ENCODE measurements around the gene CBX2.

Gene CBX2

DNA sequence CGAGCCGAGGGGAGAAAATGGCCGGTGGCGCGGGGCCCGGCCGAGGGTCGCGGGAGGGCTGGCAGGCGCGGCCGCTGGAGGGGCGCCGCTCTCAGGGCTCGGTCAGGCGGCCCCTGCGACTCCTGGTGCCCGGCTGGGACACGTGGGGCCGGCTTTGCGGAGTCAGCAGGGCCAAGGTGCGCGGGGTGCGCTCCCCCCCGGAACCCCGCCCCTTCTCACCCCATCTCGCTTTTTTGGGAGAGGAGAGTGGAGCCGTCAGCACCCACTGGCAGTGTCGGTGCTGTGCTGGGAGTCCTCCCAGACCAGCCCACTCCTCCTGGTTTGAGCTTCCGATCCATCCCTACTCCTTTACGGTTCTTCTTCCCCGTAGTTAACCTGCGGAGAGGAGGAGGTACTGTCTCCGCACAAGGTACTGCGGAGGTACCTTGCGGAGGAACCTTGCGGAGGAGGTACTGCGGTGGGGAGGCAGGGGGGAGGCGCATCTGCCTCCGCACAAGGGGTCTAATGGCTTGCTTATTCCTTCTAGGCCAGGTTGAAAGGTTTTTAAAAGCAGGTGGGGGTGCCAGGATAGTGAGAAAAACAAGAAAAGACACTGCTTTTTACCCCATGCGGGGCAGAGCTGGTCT is 38.0 kb downstream of the CBX2 start:
- Histone ChIP-seq H3K9me2 (replicated peaks; ENCODE audit: control insufficient read depth, low read length) (no peaks in the 10 kb centered on the region), H3K4me3 (ENCODE audit: low read length) (no peak overlapping the region), H3K27ac (ENCODE audit: low read depth, low read length) (no peak overlapping the region), H3K27me3 (ENCODE audit: control insufficient read depth, low read length) (peaks cover 24% of the 10 kb centered on the region), H3K79me2 (ENCODE audit: control insufficient read depth, low read length) (no peaks in the 10 kb centered on the region), H3F3A (ENCODE audit: control insufficient read depth, insufficient read depth) (no peaks in the 10 kb centered on the region), H3K4me1 (ENCODE audit: control insufficient read depth, low read length) (peaks cover 35% of the 10 kb centered on the region), H3K4me2 (ENCODE audit: low read length) (no peak overlapping the region), H3K36me3 (ENCODE audit: control insufficient read depth, low read length) (no peaks in the 10 kb centered on the region), H3K9me3 (ENCODE audit: control insufficient read depth, insufficient read depth, low read length) (no peaks in the 10 kb centered on the region), H4K20me1 (ENCODE audit: control insufficient read depth, insufficient read depth, low read depth, low read length) (no peaks in the 10 kb centered on the region)
- TF ChIP-seq, protein P1, sequence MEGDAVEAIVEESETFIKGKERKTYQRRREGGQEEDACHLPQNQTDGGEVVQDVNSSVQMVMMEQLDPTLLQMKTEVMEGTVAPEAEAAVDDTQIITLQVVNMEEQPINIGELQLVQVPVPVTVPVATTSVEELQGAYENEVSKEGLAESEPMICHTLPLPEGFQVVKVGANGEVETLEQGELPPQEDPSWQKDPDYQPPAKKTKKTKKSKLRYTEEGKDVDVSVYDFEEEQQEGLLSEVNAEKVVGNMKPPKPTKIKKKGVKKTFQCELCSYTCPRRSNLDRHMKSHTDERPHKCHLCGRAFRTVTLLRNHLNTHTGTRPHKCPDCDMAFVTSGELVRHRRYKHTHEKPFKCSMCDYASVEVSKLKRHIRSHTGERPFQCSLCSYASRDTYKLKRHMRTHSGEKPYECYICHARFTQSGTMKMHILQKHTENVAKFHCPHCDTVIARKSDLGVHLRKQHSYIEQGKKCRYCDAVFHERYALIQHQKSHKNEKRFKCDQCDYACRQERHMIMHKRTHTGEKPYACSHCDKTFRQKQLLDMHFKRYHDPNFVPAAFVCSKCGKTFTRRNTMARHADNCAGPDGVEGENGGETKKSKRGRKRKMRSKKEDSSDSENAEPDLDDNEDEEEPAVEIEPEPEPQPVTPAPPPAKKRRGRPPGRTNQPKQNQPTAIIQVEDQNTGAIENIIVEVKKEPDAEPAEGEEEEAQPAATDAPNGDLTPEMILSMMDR (IDR thresholded peaks at IDR 0.05; ENCODE audit: low read depth, low read length, poor library complexity, severe bottlenecking) = no peak

DNA sequence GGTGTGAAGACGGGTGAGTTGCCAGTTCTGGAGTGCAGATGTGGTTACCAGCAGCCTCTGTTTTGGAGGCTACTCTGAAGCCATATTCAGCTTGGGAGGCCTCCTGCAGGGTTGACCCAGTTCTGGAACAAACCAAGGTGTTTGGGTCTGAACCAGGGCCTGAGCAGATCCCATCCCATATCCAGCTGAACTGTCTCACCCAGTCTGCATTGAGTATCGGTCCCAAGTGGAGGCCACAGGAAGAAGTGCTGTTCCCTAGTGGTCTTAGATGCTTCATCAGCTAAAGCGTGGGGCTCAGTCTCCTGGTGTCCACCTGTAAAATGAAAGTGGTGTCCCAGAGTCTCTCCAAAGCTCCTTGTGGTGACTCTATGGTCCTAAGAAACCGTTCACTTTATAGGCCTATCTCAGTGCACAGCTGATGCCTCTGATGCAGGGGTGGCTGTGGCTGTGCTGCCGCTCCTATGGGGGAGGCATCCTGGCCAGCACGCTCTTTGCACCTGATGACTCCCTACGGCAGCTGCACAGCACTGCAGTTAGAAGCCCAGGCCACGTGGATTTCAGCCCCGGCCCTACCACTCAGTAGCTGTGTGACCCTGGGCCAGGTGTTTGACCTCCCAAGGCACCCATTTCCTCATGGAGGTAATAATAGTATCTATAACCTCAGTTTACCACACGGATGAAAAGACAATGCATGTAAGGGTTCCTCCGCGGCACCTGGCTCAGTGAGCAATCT is 40.2 kb downstream of the CBX2 start:
- TF ChIP-seq EZH2phosphoT487 (IDR thresholded peaks at IDR 0.05; ENCODE audit: borderline replicate concordance, low read length) = no peak
- TF ChIP-seq, protein P1 (IDR thresholded peaks at IDR 0.05; ENCODE audit: low read depth, low read length, poor library complexity, severe bottlenecking) = no peak
- Histone ChIP-seq H3K4me2 (ENCODE audit: low read length) (no peak overlapping the region), H3K4me1 (ENCODE audit: control insufficient read depth, low read length) (peaks cover 15% of the 10 kb centered on the region), H3K36me3 (ENCODE audit: control insufficient read depth, low read length) (no peaks in the 10 kb centered on the region), H3K79me2 (ENCODE audit: control insufficient read depth, low read length) (no peaks in the 10 kb centered on the region), H3K27ac (ENCODE audit: low read depth, low read length) (no peak overlapping the region), H4K20me1 (ENCODE audit: control insufficient read depth, insufficient read depth, low read depth, low read length) (no peaks in the 10 kb centered on the region), H3K9me2 (replicated peaks; ENCODE audit: control insufficient read depth, low read length) (no peaks in the 10 kb centered on the region), H3F3A (ENCODE audit: control insufficient read depth, insufficient read depth) (no peaks in the 10 kb centered on the region), H3K27me3 (ENCODE audit: control insufficient read depth, low read length) (0 out of 2 replicates have a peak, but pooled peaks cover 3% of the 10 kb centered on the region), H3K9me3 (ENCODE audit: control insufficient read depth, insufficient read depth, low read length) (no peaks in the 10 kb centered on the region), H3K4me3 (ENCODE audit: low read length) (no peak overlapping the region)

DNA sequence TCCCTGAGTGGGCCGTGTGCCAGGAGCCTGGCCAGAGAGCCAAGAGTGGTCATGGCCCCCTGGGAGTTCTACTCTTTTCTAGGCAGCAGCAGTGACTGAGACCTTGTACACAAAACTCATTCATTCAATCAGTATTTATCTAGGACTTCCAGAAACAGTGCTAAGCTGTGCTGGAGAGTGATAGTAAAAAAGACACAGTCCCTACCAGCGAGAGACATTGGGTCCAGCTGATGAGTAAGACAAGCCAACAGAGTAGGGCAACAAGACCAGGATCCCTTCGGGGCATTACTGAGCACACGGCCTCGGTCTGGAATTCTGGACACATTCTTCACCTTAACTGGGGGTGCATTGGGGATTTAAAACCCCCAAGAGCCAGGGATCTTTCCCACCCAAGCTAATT is 41.1 kb downstream of the CBX2 start:
- no peak overlapping the region for H3K27ac ChIP-seq (ENCODE audit: low read depth, low read length)
- no peaks in the 10 kb centered on the region for H3F3A ChIP-seq (ENCODE audit: control insufficient read depth, insufficient read depth)
- TF ChIP-seq EZH2phosphoT487 (IDR thresholded peaks at IDR 0.05; ENCODE audit: borderline replicate concordance, low read length) = no peak
- TF ChIP-seq, protein P1 (IDR thresholded peaks at IDR 0.05; ENCODE audit: low read depth, low read length, poor library complexity, severe bottlenecking) = no peak
- H4K20me1 ChIP-seq (ENCODE audit: control insufficient read depth, insufficient read depth, low read depth, low read length) = no peaks in the 10 kb centered on the region
- H3K9me3 ChIP-seq (ENCODE audit: control insufficient read depth, insufficient read depth, low read length) = no peaks in the 10 kb centered on the region
- no peak overlapping the region for H3K4me2 ChIP-seq (ENCODE audit: low read length)
- H3K36me3 ChIP-seq (ENCODE audit: control insufficient read depth, low read length) = no peaks in the 10 kb centered on the region
- no peaks in the 10 kb centered on the region for H3K9me2 ChIP-seq (replicated peaks; ENCODE audit: control insufficient read depth, low read length)
- no peaks in the 10 kb centered on the region for H3K79me2 ChIP-seq (ENCODE audit: control insufficient read depth, low read length)
- H3K4me3 ChIP-seq (ENCODE audit: low read length) = no peak overlapping the region
- H3K4me1 ChIP-seq (ENCODE audit: control insufficient read depth, low read length) = peaks cover 12% of the 10 kb centered on the region
- 0 out of 2 replicates have a peak, but pooled peaks cover 3% of the 10 kb centered on the region for H3K27me3 ChIP-seq (ENCODE audit: control insufficient read depth, low read length)

Measured in DOHH2 (cell line).